Endometrial microvascular endothelial cells (primary cell): ENCODE results near the gene ZKSCAN7. TPM values are rescaled to one million over a fixed set of nuclear protein-coding genes. Genes with fewer than 3 reads are reported as not detected.

Experiments
- in situ Hi-C: cut with HindIII; loops from 2 replicates; pipeline ENCODE4 v1.10.0; 2017; ENCODE audit warnings: low sequenced_read_pairs, low pct_unique_long_range_greater_than_20kb; ENCODE audit errors: inconsistent ontology term
- total RNA-seq: library from RNA; depleted of rRNA; stranded (reverse); fragments of >200 nt; gene quantifications from one replicate; pipeline ENCODE4 v1.2.3, GENCODE V29; 2015; ENCODE audit errors: inconsistent ontology term

ZKSCAN7 gene
- 0.93 TPM for total RNA-seq

- in situ Hi-C loops: no loop called here
Observed at GRCh38 chr3:44554626-44555592, at the start of gene ZKSCAN7. Gene ZKSCAN7 (plus strand): TSS chr3:44555193. CDS start chr3:44557048, 1,855 bp downstream.

- in situ Hi-C loops: no loop called here
Observed at GRCh38 chr3:44506556-44506955, 48.4 kb upstream of the ZKSCAN7 start.

- in situ Hi-C loops: no loop called here
Observed at GRCh38 chr3:44506961-44507360, 48.0 kb upstream of the ZKSCAN7 start.

- in situ Hi-C loops: no loop called here
Observed at GRCh38 chr3:44509393-44509921, 45.5 kb upstream of the ZKSCAN7 start.

GRCh38 chr3:44510000-44510368, 45.0 kb upstream of the ZKSCAN7 start:
- in situ Hi-C loops: no loop called here

DNA sequence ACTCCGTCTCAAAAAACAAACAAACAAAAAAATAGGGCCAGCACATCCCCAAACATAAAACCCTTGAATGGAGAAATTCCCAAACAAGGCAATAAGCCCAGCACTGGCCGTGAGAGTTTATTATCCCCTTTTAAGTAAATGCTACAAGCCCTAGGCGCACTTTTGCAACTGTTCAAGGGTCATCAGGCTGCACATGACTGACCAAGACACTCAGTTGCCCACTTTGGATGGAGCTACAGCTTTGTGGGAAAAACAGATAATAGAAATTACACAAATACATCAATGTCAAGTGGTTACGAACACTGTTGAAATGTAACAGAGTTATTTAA, 43.8 kb upstream of the ZKSCAN7 start:
- in situ Hi-C loops: no loop called here

GRCh38 chr3:44513513-44513912, 41.5 kb upstream of the ZKSCAN7 start:
- in situ Hi-C loops: no loop called here

DNA sequence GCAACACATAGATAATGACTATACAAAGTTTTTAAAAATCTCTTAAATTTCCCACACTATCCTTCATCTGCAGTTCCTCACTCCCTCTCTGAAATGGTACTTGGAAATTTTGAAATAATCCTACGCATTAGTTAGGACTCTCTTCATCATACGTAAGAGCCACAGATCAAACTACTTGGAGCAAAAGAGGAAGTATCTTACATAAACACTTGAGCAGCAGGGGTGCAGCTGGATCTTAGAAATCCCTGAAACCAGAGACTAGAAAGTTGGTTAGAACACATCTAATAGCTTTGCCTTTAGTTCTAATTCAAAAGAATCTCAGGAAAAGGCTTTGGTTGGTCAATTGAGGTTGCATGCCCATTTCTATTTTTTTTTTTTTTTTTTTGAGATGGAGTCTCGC, 38.8 kb upstream of the ZKSCAN7 start:
- in situ Hi-C loops: no loop called here

DNA sequence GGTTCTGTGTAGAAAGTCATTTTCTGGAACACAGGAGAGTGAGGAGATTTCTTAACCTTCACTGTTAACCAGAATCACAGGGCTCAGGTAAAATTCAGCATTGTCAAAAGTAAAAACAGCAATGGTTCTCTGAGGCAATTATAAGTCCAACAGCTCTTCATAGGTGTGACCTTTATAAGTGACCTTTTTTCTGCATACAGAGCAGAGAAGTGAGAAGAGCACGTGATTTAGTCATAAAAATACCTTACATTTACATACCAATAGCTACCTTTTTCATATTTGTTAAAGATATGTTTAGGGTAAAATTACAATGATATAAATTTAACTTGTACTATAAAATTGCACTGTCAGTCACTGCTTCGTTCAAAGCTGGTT, 36.2 kb upstream of the ZKSCAN7 start:
- in situ Hi-C loops: no loop called here

GRCh38 chr3:44521721-44522120, 33.3 kb upstream of the ZKSCAN7 start:
- in situ Hi-C loops: no loop called here

- in situ Hi-C loops: no loop called here
Observed at GRCh38 chr3:44522494-44522933, 32.5 kb upstream of the ZKSCAN7 start.

- in situ Hi-C loops: loop anchor here (25.0 kb wide), 1 partner anchor 387 kb away; no protein-coding TSS in a partner anchor
Observed at GRCh38 chr3:44525060-44525459, 29.9 kb upstream of the ZKSCAN7 start.

- in situ Hi-C loops: loop anchor here (25.0 kb wide), 1 partner anchor 382 kb away; no protein-coding TSS in a partner anchor
Observed at GRCh38 chr3:44529927-44530326, 25.1 kb upstream of the ZKSCAN7 start.

DNA sequence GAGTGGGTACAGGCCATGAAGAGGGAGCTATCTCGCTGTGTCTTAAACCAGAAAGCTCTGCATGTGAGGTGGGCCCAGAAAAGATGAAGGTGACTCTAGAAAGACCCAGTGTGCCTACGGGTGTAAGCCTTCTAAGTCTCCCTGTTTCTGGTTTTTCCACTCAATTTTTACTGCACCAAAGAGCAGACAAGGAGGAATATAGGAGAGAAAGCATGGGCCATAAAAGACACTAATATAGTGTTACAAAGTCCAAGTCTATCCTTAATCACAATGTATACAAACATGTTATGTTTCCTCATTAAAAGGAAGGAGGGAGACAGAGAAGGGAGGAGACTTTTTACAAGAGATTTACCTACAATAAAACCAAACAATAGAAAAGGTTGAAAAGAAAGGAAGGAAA, 24.1 kb upstream of the ZKSCAN7 start:
- in situ Hi-C loops: loop anchor here (25.0 kb wide), 1 partner anchor 381 kb away; no protein-coding TSS in a partner anchor

DNA sequence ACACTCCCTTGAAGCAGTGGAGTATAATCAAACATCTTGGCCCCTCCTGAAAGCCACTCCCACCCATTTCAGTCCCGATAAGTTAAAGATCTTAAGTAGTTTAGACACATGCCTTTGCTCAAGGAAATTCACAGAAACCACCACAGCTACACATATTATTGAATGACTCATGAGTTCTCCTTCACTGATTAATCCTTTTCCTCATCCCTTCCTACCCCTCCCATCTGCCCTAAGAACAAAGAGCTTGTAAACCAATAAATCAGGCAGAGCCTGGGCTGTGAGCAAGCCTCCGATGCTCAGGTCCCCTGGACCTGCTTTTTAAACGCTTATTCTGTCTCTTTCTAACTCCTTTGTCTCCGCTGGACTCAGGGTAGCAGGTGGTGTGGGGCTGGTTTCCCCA, 20.3 kb upstream of the ZKSCAN7 start:
- in situ Hi-C loops: loop anchor here (25.0 kb wide), 1 partner anchor 378 kb away; no protein-coding TSS in a partner anchor

DNA sequence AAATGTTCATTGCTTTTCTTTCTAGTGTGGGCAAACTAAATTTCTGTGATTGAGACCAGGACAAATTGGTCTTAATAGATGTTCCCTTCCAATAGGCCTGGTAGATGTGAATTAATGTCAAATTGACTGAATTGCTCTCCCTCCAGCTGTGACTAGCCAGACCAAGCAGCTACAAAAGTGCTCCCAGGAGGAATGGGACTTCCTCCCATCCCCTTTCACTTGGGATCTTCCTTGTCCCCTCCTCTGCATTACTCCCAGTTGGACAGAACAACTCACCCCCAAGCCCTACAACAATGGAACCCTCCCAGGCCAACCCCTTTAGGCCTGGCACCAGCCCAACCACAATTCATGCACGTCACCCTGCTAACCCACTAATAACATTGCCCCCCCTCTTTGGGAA, 19.6 kb upstream of the ZKSCAN7 start:
- in situ Hi-C loops: loop anchor here (25.0 kb wide), 1 partner anchor 377 kb away; no protein-coding TSS in a partner anchor

- in situ Hi-C loops: loop anchor here (25.0 kb wide), 1 partner anchor 367 kb away; no protein-coding TSS in a partner anchor
Observed at GRCh38 chr3:44544811-44545210, 10.2 kb upstream of the ZKSCAN7 start.

- in situ Hi-C loops: no loop called here
Observed at GRCh38 chr3:44555723-44556122, 730 bp downstream of the ZKSCAN7 start.

- in situ Hi-C loops: no loop called here
Observed at GRCh38 chr3:44557074-44557473, 2.1 kb downstream of the ZKSCAN7 start.

GRCh38 chr3:44561076-44561475, 6.1 kb downstream of the ZKSCAN7 start:
- in situ Hi-C loops: no loop called here
